Measurements from ENCODE around the gene GLRX.

DNA sequence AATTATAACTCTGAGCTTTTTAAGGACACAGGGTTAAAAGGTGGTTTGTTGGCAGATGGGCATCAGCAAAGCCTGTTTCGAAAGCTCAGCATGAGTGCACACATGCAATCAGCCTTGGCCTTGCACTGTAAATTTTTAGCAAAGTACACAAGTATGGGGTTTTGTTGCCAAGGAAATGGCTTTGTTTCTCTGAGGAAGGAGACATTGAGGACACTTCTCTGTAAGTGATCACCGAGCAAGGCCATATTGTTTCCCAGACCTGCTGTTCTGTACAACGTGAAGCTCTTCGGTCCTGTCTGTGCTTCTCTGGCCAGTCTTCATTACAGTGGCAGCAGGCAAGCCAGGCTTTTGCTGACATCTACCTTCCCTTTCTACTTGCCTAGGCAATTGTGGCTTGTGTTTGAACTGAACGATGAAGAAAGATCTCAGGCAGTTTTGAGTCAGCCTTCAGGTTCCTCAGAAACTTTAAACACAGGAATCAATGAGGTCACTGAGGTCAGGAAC is 27.9 kb upstream of the GLRX start:
- TF ChIP-seq, protein P1, sequence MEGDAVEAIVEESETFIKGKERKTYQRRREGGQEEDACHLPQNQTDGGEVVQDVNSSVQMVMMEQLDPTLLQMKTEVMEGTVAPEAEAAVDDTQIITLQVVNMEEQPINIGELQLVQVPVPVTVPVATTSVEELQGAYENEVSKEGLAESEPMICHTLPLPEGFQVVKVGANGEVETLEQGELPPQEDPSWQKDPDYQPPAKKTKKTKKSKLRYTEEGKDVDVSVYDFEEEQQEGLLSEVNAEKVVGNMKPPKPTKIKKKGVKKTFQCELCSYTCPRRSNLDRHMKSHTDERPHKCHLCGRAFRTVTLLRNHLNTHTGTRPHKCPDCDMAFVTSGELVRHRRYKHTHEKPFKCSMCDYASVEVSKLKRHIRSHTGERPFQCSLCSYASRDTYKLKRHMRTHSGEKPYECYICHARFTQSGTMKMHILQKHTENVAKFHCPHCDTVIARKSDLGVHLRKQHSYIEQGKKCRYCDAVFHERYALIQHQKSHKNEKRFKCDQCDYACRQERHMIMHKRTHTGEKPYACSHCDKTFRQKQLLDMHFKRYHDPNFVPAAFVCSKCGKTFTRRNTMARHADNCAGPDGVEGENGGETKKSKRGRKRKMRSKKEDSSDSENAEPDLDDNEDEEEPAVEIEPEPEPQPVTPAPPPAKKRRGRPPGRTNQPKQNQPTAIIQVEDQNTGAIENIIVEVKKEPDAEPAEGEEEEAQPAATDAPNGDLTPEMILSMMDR (IDR thresholded peaks at IDR 0.05), result no peak
- TF ChIP-seq POLR2A (IDR thresholded peaks at IDR 0.05), result no peak

Data from heart left ventricle (tissue), 13 donors.